Measurements from ENCODE around the gene DUOX2.

DUOX2 gene

DNA sequence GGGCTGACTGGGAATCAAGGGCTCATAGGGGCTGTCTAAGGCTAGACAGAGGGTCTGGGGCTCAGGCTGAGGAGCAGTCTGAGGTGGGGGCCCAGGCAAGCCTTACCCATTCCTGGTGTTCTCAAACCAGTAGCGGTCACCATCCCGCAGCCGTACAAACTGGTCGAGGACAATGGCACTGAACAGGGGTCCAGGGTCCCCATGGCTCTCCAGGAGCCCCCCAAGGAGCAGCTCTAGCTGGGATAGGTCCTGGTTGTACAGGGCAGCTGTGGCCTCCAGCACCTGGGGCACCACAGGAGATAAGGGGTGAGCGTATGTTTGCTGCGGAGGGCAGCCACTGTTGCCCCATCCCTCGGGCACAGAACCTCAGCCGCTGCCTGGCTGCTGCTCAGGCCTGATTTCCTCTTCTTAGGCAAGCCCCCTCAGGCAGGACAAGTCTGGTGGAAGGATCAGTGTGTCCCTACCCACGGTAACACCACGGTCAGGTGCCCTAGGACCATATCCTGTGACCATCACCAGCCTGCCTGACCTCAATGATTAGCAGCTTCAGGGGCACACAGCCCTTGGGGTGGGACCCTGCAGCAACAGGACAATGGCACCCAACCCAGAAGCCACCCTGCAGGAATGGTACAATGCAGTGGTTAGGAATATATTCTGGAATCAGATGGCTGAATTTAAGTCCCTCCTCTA is 5.9 kb downstream of the DUOX2 start:
- TF ChIP-seq, protein P1, sequence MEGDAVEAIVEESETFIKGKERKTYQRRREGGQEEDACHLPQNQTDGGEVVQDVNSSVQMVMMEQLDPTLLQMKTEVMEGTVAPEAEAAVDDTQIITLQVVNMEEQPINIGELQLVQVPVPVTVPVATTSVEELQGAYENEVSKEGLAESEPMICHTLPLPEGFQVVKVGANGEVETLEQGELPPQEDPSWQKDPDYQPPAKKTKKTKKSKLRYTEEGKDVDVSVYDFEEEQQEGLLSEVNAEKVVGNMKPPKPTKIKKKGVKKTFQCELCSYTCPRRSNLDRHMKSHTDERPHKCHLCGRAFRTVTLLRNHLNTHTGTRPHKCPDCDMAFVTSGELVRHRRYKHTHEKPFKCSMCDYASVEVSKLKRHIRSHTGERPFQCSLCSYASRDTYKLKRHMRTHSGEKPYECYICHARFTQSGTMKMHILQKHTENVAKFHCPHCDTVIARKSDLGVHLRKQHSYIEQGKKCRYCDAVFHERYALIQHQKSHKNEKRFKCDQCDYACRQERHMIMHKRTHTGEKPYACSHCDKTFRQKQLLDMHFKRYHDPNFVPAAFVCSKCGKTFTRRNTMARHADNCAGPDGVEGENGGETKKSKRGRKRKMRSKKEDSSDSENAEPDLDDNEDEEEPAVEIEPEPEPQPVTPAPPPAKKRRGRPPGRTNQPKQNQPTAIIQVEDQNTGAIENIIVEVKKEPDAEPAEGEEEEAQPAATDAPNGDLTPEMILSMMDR (IDR thresholded peaks at IDR 0.05), result no peak

- TF ChIP-seq, protein P1 (IDR thresholded peaks at IDR 0.05), result no peak
Measured at GRCh38 chr15:45106002-45106790, 7.8 kb downstream of the DUOX2 start.

DNA sequence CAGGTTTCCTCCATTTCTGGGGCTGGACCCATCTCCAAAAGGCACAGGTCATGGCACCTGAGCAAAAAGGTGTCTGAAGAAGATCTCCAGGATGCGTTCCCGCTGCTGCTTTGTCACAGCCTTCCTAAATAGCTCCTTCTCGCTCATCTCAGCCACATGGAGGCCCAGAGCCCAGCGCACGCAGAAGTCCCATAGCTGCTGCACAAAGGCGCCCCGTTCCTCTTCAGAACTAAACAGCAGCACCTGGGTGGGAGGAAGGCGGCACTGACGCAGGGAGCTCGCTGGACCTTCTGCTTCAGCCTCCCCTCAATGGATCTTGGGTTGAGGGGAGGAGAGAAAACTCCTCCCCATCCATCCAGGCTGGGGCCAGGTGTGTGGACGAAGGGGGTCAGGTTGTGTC is 8.4 kb downstream of the DUOX2 start:
- TF ChIP-seq, protein P1 (IDR thresholded peaks at IDR 0.05), result no peak

GRCh38 chr15:45102226-45102625 is 11.7 kb downstream of the DUOX2 start:
- TF ChIP-seq, protein P1 (IDR thresholded peaks at IDR 0.05), result no peak

GRCh38 chr15:45101749-45102148 is 12.2 kb downstream of the DUOX2 start:
- TF ChIP-seq, protein P1 (IDR thresholded peaks at IDR 0.05), result no peak

DNA sequence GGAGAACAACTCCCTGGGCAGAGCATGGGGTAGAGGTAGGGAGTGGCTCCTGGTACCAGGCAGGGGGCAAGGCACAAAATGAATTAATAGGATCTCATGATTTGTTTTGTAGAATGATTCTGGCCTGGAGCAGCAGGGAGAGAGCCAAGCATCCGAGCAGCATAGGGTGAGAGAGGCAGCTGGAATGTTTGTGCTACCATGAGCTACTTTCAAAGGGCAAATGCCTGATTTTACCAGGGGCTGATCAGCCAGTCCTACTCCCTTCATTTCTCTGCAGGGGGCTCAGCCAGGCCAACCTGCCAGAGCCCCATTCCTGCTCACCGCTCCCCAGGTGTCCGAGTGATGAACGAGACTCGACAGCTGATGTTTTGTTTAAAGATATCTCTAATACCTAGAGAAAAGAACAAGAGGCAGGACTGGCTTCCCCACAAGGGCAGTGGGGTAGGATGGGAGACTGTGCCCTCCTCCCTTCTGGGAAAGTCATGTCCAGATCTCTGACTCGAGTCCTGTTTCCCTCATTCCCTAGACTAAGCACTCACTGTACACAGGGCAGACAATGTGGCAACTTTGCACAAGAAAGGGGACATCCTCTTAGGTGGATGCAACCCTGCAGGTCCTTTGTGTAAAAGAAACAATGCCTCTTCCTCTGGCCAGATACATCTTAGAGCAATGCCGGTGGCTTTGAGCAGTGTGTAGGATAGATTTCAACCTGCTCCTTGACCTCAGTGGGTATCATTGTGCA is 12.9 kb downstream of the DUOX2 start:
- TF ChIP-seq, protein P1 (IDR thresholded peaks at IDR 0.05), result no peak

DNA sequence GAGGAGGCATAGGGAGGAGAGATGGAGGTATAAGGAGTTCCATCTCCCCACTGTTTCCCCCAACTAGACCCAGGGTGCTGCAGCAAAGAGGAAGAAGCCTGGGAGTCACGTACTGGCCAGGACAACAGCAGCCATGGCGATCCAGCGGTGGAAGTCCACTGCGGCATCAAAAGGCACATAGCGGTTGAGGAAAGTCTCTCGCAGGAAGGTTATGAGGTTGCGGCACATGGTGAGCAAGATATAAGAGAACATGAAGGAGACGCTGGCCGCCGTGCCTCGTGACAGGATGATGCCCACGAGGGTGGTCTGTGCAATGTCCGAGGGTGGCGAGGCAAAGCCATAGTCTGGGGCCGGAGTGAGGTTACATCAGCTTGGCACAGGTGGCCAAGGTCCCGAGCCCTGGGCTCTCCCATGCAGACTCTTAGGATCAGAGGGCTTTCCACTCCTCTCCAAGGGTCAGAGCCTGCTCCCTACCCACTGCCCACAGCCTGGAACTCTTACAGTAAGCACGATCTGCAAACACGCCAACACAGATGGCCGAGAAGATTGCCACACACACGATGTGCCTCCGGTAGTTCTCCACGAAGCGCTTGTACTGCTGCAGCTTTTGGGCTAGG is 14.3 kb downstream of the DUOX2 start:
- TF ChIP-seq, protein P1 (IDR thresholded peaks at IDR 0.05), result no peak
